Measurements from ENCODE around the gene INSIG2.

DNA sequence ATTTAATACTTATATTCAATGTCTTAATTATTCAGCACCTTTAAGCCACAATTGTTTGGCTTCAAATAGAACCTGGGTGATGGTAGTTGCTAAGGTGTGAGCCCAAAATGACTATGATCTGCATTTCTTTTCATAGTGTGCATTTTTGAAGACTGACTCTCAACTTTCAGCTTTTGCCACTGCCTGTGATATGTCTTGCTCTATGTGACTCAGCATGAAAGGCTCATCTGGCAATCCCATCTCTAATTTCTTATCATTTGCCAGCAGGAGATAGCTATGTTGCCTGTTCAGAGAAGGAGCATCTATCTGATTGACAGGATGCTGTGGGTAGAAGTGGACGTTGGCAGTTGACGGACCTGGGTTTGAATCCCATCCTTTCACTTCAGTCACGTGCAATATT lies 39.9 kb upstream of the INSIG2 start:
- TF ChIP-seq, protein P1, sequence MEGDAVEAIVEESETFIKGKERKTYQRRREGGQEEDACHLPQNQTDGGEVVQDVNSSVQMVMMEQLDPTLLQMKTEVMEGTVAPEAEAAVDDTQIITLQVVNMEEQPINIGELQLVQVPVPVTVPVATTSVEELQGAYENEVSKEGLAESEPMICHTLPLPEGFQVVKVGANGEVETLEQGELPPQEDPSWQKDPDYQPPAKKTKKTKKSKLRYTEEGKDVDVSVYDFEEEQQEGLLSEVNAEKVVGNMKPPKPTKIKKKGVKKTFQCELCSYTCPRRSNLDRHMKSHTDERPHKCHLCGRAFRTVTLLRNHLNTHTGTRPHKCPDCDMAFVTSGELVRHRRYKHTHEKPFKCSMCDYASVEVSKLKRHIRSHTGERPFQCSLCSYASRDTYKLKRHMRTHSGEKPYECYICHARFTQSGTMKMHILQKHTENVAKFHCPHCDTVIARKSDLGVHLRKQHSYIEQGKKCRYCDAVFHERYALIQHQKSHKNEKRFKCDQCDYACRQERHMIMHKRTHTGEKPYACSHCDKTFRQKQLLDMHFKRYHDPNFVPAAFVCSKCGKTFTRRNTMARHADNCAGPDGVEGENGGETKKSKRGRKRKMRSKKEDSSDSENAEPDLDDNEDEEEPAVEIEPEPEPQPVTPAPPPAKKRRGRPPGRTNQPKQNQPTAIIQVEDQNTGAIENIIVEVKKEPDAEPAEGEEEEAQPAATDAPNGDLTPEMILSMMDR (optimal IDR thresholded peaks at IDR 0.05 in 1 of 3, IDR thresholded peaks at IDR 0.05 in 1 of 3, conservative IDR thresholded peaks at IDR 0.05 in 1 of 3; ENCODE audit: extremely low read depth in 1 of 3, insufficient read depth in 2 of 3, low read length in 3 of 3) = no peak
- no peak for TF ChIP-seq EZH2 (IDR thresholded peaks at IDR 0.05; ENCODE audit: low read length)
